ENCODE results near the gene IFT57. TPM values are rescaled to one million over a fixed set of nuclear protein-coding genes. Genes with fewer than 3 reads are reported as not detected.

Gene IFT57
- polyA plus RNA-seq, 1 donor from 2014 or later: 70.7 TPM

DNA sequence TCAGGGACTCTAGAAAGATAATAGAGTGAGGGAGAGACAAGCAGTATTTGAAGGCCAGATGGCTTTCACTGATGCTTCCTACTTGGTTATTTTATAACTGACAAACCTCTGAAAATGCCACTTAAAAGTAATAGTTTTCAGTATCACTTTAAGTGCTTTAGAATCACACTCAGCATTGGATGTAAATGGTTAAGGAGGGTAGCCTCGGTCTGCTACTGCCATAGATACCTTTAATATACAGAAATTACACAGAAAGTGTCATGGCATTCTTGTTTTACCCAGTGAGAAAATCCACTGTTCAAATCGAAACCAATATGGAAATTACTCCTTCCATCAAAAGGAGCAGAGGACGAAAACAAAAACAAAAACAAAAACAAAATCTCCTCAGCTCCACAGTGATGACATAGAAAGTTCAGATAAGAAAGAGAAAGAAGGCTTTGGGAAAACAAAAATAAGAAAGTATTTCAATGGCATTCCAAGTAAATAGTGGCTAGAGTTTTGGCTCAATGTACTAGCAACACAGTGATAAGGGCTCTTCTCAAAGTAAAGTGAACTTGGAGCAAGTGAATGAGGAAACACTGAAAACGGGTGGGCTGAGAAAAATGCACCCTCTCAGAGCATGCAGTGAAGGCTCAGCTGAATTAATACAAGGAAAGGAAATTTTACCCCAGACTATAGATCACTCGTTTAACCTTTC, 88.2 kb downstream of the IFT57 start:
- Histone ChIP-seq H2AFZ (ENCODE audit: low read depth, low read length) (no peak overlapping the region), H3K9ac (ENCODE audit: low read length) (no peak overlapping the region), H3K4me3 (ENCODE audit: low read length) (no peak overlapping the region), H3K9me3 (ENCODE audit: low read length) (no peaks in the 10 kb centered on the region), H3K9me2 (ENCODE audit: insufficient read depth, low read length) (no peaks in the 10 kb centered on the region), H3F3A (ENCODE audit: insufficient read depth, low read length, poor library complexity, severe bottlenecking) (no peaks in the 10 kb centered on the region), H3K36me3 (ENCODE audit: insufficient read depth, low read length) (no peaks in the 10 kb centered on the region), H3K4me2 (ENCODE audit: low read length) (no peak overlapping the region), H3K27ac (ENCODE audit: low read length) (peak overlapping the region; percentile 7), H3K27me3 (ENCODE audit: insufficient read depth, low read depth, low read length) (no peaks in the 10 kb centered on the region), H3K79me2 (replicated peaks; ENCODE audit: insufficient read depth, low read length) (no peaks in the 10 kb centered on the region), H4K20me1 (ENCODE audit: insufficient read depth) (no peaks in the 10 kb centered on the region)
- no peak for TF ChIP-seq MXI1 (conservative IDR thresholded peaks at IDR 0.05; ENCODE audit: poor library complexity, severe bottlenecking)
- TF ChIP-seq RAD21 (conservative IDR thresholded peaks at IDR 0.05): no peak
- TF ChIP-seq, protein P1, sequence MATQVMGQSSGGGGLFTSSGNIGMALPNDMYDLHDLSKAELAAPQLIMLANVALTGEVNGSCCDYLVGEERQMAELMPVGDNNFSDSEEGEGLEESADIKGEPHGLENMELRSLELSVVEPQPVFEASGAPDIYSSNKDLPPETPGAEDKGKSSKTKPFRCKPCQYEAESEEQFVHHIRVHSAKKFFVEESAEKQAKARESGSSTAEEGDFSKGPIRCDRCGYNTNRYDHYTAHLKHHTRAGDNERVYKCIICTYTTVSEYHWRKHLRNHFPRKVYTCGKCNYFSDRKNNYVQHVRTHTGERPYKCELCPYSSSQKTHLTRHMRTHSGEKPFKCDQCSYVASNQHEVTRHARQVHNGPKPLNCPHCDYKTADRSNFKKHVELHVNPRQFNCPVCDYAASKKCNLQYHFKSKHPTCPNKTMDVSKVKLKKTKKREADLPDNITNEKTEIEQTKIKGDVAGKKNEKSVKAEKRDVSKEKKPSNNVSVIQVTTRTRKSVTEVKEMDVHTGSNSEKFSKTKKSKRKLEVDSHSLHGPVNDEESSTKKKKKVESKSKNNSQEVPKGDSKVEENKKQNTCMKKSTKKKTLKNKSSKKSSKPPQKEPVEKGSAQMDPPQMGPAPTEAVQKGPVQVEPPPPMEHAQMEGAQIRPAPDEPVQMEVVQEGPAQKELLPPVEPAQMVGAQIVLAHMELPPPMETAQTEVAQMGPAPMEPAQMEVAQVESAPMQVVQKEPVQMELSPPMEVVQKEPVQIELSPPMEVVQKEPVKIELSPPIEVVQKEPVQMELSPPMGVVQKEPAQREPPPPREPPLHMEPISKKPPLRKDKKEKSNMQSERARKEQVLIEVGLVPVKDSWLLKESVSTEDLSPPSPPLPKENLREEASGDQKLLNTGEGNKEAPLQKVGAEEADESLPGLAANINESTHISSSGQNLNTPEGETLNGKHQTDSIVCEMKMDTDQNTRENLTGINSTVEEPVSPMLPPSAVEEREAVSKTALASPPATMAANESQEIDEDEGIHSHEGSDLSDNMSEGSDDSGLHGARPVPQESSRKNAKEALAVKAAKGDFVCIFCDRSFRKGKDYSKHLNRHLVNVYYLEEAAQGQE (IDR thresholded peaks at IDR 0.05; ENCODE audit: borderline replicate concordance): no peak

DNA sequence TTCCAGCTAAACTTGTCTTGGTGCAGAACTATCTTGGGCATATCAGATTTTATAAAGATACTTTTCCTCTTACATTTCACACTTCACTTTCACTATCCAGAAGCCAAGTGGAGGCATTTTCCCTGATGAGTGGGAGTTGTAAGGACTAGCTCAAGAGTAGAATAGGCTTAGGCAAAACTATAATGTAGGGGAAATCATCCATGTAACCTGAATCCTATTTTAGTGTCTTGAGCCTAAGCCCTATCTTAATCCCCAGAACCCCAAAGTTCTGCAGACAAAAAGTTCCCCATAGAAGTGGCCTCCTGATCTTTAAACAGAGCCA, 89.2 kb downstream of the IFT57 start:
- Histone ChIP-seq H3F3A (ENCODE audit: insufficient read depth, low read length, poor library complexity, severe bottlenecking) (no peaks in the 10 kb centered on the region), H3K36me3 (ENCODE audit: insufficient read depth, low read length) (no peaks in the 10 kb centered on the region), H3K9me2 (ENCODE audit: insufficient read depth, low read length) (no peaks in the 10 kb centered on the region), H3K4me3 (ENCODE audit: low read length) (no peak overlapping the region), H3K79me2 (replicated peaks; ENCODE audit: insufficient read depth, low read length) (no peaks in the 10 kb centered on the region), H4K20me1 (ENCODE audit: insufficient read depth) (no peaks in the 10 kb centered on the region), H3K4me2 (ENCODE audit: low read length) (no peak overlapping the region), H3K27me3 (ENCODE audit: insufficient read depth, low read depth, low read length) (no peaks in the 10 kb centered on the region), H3K9me3 (ENCODE audit: low read length) (no peaks in the 10 kb centered on the region), H2AFZ (ENCODE audit: low read depth, low read length) (no peak overlapping the region), H3K9ac (ENCODE audit: low read length) (no peak overlapping the region), H3K27ac (ENCODE audit: low read length) (peak overlapping the region; percentile 7)
- TF ChIP-seq, protein P1 (IDR thresholded peaks at IDR 0.05; ENCODE audit: borderline replicate concordance): no peak
- TF ChIP-seq EP300 (conservative IDR thresholded peaks at IDR 0.05; ENCODE audit: poor library complexity, severe bottlenecking): no peak

DNA sequence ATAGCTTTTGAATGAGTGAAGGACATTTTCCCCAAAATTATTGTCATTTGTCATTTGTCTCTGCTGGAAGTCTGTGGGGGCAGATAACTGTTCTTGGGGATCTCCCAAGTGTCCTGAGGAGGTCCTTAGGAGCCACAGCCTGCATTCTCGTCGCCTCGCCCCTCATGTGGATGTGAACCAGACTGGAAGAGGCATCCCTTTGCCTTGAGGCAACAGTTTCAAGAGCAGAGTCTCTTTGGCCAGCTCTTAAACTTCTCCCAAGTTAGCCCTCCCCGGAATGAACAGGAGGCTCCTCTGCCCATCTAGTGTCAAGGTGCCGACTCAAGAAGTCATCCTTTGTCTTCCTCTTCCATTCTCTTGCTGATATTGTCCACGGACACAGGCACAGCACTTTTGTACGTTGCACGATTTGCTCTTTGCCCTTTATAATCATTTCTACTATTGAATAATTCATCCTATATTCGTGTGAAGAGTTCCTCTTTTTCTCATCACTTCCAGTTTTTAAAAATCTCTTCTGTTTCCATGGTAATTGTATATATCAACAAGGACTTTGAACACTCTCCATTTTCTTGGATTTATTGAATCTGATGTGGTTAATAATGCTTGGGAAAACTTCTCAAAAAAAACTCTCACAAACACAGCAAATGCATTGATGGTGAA, 90.6 kb downstream of the IFT57 start:
- Histone ChIP-seq H3K4me2 (ENCODE audit: low read length) (no peak overlapping the region), H3K27me3 (ENCODE audit: insufficient read depth, low read depth, low read length) (no peaks in the 10 kb centered on the region), H3K9ac (ENCODE audit: low read length) (no peak overlapping the region), H3K9me3 (ENCODE audit: low read length) (no peaks in the 10 kb centered on the region), H3K4me3 (ENCODE audit: low read length) (no peak overlapping the region), H3F3A (ENCODE audit: insufficient read depth, low read length, poor library complexity, severe bottlenecking) (no peaks in the 10 kb centered on the region), H2AFZ (ENCODE audit: low read depth, low read length) (no peak overlapping the region), H3K9me2 (ENCODE audit: insufficient read depth, low read length) (no peaks in the 10 kb centered on the region), H4K20me1 (ENCODE audit: insufficient read depth) (no peaks in the 10 kb centered on the region), H3K79me2 (replicated peaks; ENCODE audit: insufficient read depth, low read length) (no peaks in the 10 kb centered on the region), H3K36me3 (ENCODE audit: insufficient read depth, low read length) (no peaks in the 10 kb centered on the region), H3K27ac (ENCODE audit: low read length) (no peak overlapping the region)
- TF ChIP-seq, protein P1 (IDR thresholded peaks at IDR 0.05; ENCODE audit: borderline replicate concordance): no peak
- no peak for TF ChIP-seq EP300 (conservative IDR thresholded peaks at IDR 0.05; ENCODE audit: poor library complexity, severe bottlenecking)
- no peak for TF ChIP-seq TAF1 (IDR thresholded peaks at IDR 0.05; ENCODE audit: low read depth)
- TF ChIP-seq, protein P2, sequence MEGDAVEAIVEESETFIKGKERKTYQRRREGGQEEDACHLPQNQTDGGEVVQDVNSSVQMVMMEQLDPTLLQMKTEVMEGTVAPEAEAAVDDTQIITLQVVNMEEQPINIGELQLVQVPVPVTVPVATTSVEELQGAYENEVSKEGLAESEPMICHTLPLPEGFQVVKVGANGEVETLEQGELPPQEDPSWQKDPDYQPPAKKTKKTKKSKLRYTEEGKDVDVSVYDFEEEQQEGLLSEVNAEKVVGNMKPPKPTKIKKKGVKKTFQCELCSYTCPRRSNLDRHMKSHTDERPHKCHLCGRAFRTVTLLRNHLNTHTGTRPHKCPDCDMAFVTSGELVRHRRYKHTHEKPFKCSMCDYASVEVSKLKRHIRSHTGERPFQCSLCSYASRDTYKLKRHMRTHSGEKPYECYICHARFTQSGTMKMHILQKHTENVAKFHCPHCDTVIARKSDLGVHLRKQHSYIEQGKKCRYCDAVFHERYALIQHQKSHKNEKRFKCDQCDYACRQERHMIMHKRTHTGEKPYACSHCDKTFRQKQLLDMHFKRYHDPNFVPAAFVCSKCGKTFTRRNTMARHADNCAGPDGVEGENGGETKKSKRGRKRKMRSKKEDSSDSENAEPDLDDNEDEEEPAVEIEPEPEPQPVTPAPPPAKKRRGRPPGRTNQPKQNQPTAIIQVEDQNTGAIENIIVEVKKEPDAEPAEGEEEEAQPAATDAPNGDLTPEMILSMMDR (IDR thresholded peaks at IDR 0.05; ENCODE audit: poor library complexity, severe bottlenecking): no peak
- TF ChIP-seq SMC3 (conservative IDR thresholded peaks at IDR 0.05; ENCODE audit: poor library complexity): no peak
- TF ChIP-seq RAD21 (conservative IDR thresholded peaks at IDR 0.05): no peak

All from neural cell (in vitro differentiated cells).